K562 treated with DMSO at 1 percent for 12 hours (cell line): ENCODE measurements around the gene FAM151A. TPM values are rescaled to one million over a fixed set of nuclear protein-coding genes. Genes with fewer than 3 reads are reported as not detected.

Experiments
- total RNA-seq: library from RNA; unstranded; fragments of 300-600 nt; gene quantifications from 2 replicates; pipeline ENCODE4 v1.2.3, GENCODE V29; 2022; ENCODE audit not compliant: insufficient read depth

FAM151A gene
- not detected in 2 replicates for total RNA-seq

GRCh38 chr1:54623216-54624007, at the start of gene FAM151A:
Gene FAM151A (minus strand): TSS chr1:54623525. CDS start chr1:54623395, 130 bp downstream.

DNA sequence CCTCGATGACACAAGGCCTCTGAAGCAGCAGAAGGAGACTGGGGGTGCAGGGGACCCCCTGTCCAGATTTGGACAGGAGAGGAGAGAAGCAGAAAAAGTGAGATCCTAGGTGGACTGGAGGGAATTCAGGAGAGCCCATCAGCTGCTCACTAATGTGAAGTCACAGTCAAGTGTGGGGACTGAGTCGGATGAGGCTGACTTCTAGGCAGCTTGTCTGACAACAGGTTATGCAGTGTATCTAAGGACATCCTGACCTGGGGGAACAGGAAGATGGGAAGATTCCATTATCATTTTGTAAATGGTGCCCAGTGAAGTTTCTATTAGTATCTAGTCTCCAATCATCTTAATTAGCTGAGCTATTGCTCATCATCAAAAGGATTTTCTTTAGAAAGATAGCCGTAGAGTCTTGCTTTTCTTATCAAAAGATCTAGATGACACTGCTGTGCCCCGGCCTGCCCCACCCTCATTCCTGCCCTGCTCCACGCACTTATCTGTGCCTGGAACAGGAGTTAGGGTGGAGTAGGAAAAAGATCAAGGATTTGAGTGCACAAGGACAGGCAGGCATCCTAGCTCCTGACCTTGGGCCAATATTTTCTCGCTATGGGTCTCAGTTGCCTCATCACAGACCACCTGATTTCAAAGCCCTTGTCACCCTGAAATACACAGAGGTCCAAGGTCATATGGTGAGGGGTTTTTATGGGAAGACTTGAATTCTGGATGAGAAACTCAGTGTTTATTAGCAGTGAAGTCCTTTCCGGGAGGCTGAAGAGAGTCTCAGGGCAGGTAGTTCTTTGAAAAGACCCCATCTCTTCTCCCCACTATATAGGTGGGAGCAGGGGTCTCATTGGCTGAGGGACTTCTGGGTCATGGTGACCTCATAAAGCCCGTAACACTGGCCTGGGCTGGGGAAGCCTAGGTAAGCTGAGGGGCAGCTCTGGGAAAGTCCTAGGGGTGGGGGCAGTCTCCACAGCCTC, 17.8 kb upstream of the FAM151A start, which contains the start of gene MROH7:
TSS of gene MROH7 (plus strand) at position 924 of the 974 bp plus-strand sequence. CDS start 11,141 bp downstream, outside the sequence.

Other genes starting within 250 kb of the FAM151A start
- 46.5 and 101 TPM in 2 replicates for gene SSBP3, start 217.1 kb downstream of the FAM151A start, total RNA-seq
- gene ACOT11, start 75.3 kb downstream of the FAM151A start, total RNA-seq, result 0.84 and 1.2 TPM in 2 replicates
- not detected in 2 replicates for gene MROH7, start 18.3 kb upstream of the FAM151A start, total RNA-seq
- gene TTC4, start 92.3 kb upstream of the FAM151A start, total RNA-seq, result 13.5 and 18.1 TPM in 2 replicates
- gene PARS2, start 141.0 kb upstream of the FAM151A start, total RNA-seq, result 6.7 and 9.7 TPM in 2 replicates
- gene TTC22, start 177.8 kb upstream of the FAM151A start, total RNA-seq, result 0.17 TPM in 1 of 2 replicates, not detected in the other